Caco-2 (cell line): ENCODE data around the gene OTOGL. TPM values are rescaled to one million over a fixed set of nuclear protein-coding genes. Genes with fewer than 3 reads are reported as not detected.

Experiments used
- BruUV-seq: library from RNA; stranded (reverse); fragments of 400-500 nt; replicated peaks from 2 replicates; lab custom pipeline; 2021; lab: Mats Ljungman, UMichigan
- CTCF ChIA-PET: fragments of 300-600 bp; sonication (Branson Sonifier 250); formaldehyde crosslinking; loops from one replicate; lab custom pipeline; 2022; ENCODE audit warnings: antibody characterized with exemption; lab: Charles Lee
- POLR2A ChIA-PET: fragments of 300-600 bp; sonication (Branson Sonifier 250); formaldehyde crosslinking; loops from one replicate; lab custom pipeline; 2022; ENCODE audit warnings: antibody characterized with exemption; lab: Charles Lee
- DNase-seq, 2 experiments: peaks; one replicate each; pipeline versions ENCODE4 v3.0.0 to v3.0.0-alpha.2; 2020 to 2022
- H3K27me3 ChIP-seq: replicated peaks from 2 replicates; pipeline ENCODE4 v1.6.0; 2011; ENCODE audit warnings: low read length; ENCODE audit not compliant: control insufficient read depth, insufficient read depth
- H3K36me3 ChIP-seq: 2 replicates; pipeline ENCODE4 v1.5.1; 2011; ENCODE audit warnings: low read length; ENCODE audit not compliant: control insufficient read depth, insufficient read depth
- H3K4me1 ChIP-seq: fragments of 250-450 bp; sonication (Bioruptor Pico); 2 replicates; pipeline ENCODE4 v1.5.1; 2020; ENCODE audit warnings: mild to moderate bottlenecking
- H3K4me3 ChIP-seq: 2 replicates; pipeline ENCODE4 v1.5.1; 2011; ENCODE audit warnings: low read depth, mild to moderate bottlenecking, control low read depth, low read length
- H3K9me3 ChIP-seq: fragments of 250-450 bp; sonication (Bioruptor Pico); 2 replicates; pipeline ENCODE4 v1.5.1; 2020; ENCODE audit warnings: mild to moderate bottlenecking, moderate library complexity
- H3K27ac Mint-ChIP-seq: one replicate; pipeline ENCODE4 v1.8.0; 2022; ENCODE audit warnings: mixed read lengths; ENCODE audit not compliant: unreplicated experiment
- H3K27me3 Mint-ChIP-seq: one replicate; pipeline ENCODE4 v1.8.0; 2022; ENCODE audit warnings: mixed read lengths; ENCODE audit not compliant: insufficient read depth, unreplicated experiment
- H3K36me3 Mint-ChIP-seq: one replicate; pipeline ENCODE4 v1.8.0; 2022; ENCODE audit warnings: mild to moderate bottlenecking, mixed read lengths; ENCODE audit not compliant: insufficient read depth, unreplicated experiment
- H3K4me1 Mint-ChIP-seq: one replicate; pipeline ENCODE4 v1.8.0; 2022; ENCODE audit warnings: low read depth, mixed read lengths; ENCODE audit not compliant: unreplicated experiment
- H3K4me3 Mint-ChIP-seq: one replicate; pipeline ENCODE4 v1.8.0; 2022; ENCODE audit warnings: mild to moderate bottlenecking, moderate library complexity, mixed read lengths; ENCODE audit not compliant: unreplicated experiment
- H3K9me3 Mint-ChIP-seq: one replicate; pipeline ENCODE4 v1.8.0; 2022; ENCODE audit warnings: mixed read lengths; ENCODE audit not compliant: unreplicated experiment
- CTCF ChIP-seq, 2 experiments: fragments of 200-600 bp in 1 of 2; IDR thresholded peaks; 1 replicate in 1 of 2; 2 replicates in 1 of 2; pipeline versions ENCODE4 v1.5.1 to v1.8.0; 2011 to 2022; ENCODE audit warnings: antibody characterized with exemption in 1 of 2, control low read depth in 1 of 2, inconsistent platforms in 1 of 2, low read depth in 1 of 2, low read length in 1 of 2, mild to moderate bottlenecking in 1 of 2, moderate library complexity in 1 of 2; ENCODE audit not compliant: insufficient read depth in 1 of 2, severe bottlenecking in 1 of 2, unreplicated experiment in 1 of 2
- intact Hi-C: fragments of 100-400 bp; cut with micrococcal nuclease; formaldehyde crosslinking; loops from one replicate; pipeline ENCODE4 v1.10.0; 2022; ENCODE audit not compliant: unreplicated experiment
- total RNA-seq: library from RNA; stranded (reverse); gene quantifications from 2 replicates; pipeline ENCODE4 v1.2.3, GENCODE V29; 2022

Gene OTOGL
- total RNA-seq, 1 experiment from 2014 or later = 0.39 TPM

DNA sequence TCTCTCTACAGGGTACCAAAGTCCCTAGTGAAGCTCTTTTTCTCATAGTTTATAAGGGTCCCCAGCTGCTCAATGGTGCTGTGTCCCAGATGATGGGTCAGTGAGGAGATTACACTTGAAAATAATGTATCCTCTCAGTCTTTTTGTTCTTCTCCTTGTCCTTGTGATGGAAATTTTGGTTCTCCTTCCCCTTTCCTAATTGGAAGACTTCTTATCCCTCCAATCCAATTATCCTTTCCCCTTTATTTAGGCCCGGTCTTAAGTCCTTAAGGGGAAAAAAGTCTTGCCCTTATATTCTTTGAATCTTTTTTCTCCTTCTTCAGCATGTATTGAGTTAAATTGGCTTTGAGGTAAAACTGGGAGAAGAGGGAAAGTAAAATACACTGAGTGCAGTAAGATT is 218.6 kb downstream of the OTOGL start:
- Histone ChIP-seq H3K27me3 (no peaks in the 10 kb centered on the region), H3K36me3 (no peaks in the 10 kb centered on the region), H3K9me3 (no peaks in the 10 kb centered on the region), H3K4me3 (no peak overlapping the region), H3K4me1 (peaks cover 17% of the 10 kb centered on the region)
- DNase-seq = no peak
- ChIA-PET CTCF (no interaction called here), POLR2A (no interaction called here)
- H3K4me3 Mint-ChIP-seq = no peak overlapping the region
- no peak overlapping the region for H3K27ac Mint-ChIP-seq
- intact Hi-C loops = no loop called here
- no peaks in the 10 kb centered on the region for H3K9me3 Mint-ChIP-seq
- no peaks in the 10 kb centered on the region for H3K27me3 Mint-ChIP-seq
- H3K4me1 Mint-ChIP-seq = peaks cover 9% of the 10 kb centered on the region
- BruUV-seq = no TSS peak
- no peak for TF ChIP-seq CTCF (IDR thresholded peaks at IDR 0.05; ENCODE audit: insufficient read depth in 1 of 2, low read depth in 1 of 2, low read length in 1 of 2, severe bottlenecking in 1 of 2, unreplicated experiment in 1 of 2)
- no peaks in the 10 kb centered on the region for H3K36me3 Mint-ChIP-seq

GRCh38 chr12:80320121-80320678 is 220.9 kb downstream of the OTOGL start:
- no TSS peak for BruUV-seq
- Mint-ChIP-seq H3K27ac (no peak overlapping the region), H3K36me3 (no peaks in the 10 kb centered on the region), H3K4me1 (peaks cover 16% of the 10 kb centered on the region), H3K27me3 (no peaks in the 10 kb centered on the region), H3K4me3 (no peak overlapping the region), H3K9me3 (no peaks in the 10 kb centered on the region)
- CTCF ChIA-PET = no interaction called here
- no peak overlapping the region for H3K4me3 ChIP-seq
- peaks cover 17% of the 10 kb centered on the region for H3K4me1 ChIP-seq
- intact Hi-C loops = no loop called here
- POLR2A ChIA-PET = no interaction called here
- no peak for DNase-seq
- TF ChIP-seq CTCF (IDR thresholded peaks at IDR 0.05; ENCODE audit: insufficient read depth in 1 of 2, low read depth in 1 of 2, low read length in 1 of 2, severe bottlenecking in 1 of 2, unreplicated experiment in 1 of 2) = no peak
- H3K27me3 ChIP-seq = no peaks in the 10 kb centered on the region
- H3K9me3 ChIP-seq = no peaks in the 10 kb centered on the region
- no peaks in the 10 kb centered on the region for H3K36me3 ChIP-seq

DNA sequence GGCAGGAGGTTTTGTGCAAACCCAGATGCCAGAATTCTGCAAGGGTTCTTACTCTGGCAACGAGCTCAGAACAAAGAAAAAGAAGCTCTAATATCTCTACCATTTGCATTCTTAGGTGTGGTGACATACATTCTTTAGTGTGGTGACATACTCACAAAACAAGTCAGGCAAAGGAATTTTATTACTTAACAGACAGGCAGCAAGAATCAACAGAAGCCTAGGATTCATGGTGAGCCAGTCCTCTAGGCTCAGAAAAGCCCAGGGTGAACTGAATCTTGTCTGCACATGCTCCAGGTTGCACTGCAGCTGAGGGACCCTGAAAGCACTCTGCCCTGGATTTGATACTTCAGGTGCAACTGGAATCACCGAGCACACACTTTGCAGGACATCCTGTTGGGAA is 222.3 kb downstream of the OTOGL start:
- no TSS peak for BruUV-seq
- Histone ChIP-seq H3K36me3 (no peaks in the 10 kb centered on the region), H3K27me3 (no peaks in the 10 kb centered on the region), H3K4me1 (peaks cover 17% of the 10 kb centered on the region), H3K9me3 (no peaks in the 10 kb centered on the region), H3K4me3 (no peak overlapping the region)
- DNase-seq = peak; percentile 44 to 71
- H3K4me3 Mint-ChIP-seq = peak overlapping the region; percentile 36
- TF ChIP-seq CTCF (IDR thresholded peaks at IDR 0.05; ENCODE audit: insufficient read depth in 1 of 2, low read depth in 1 of 2, low read length in 1 of 2, severe bottlenecking in 1 of 2, unreplicated experiment in 1 of 2) = no peak
- ChIA-PET CTCF (interaction anchor here (0.6 kb wide), 1 partner anchor 52 kb away, joined by 3 read pairs; no protein-coding TSS in a partner anchor), POLR2A (no interaction called here)
- H3K9me3 Mint-ChIP-seq = no peaks in the 10 kb centered on the region
- intact Hi-C loops = loop anchor here (1.0 kb wide), 1 partner anchor 32 kb away; no protein-coding TSS in a partner anchor
- H3K27me3 Mint-ChIP-seq = no peaks in the 10 kb centered on the region
- H3K4me1 Mint-ChIP-seq = peaks cover 16% of the 10 kb centered on the region
- H3K27ac Mint-ChIP-seq = peak overlapping the region; percentile 84
- H3K36me3 Mint-ChIP-seq = no peaks in the 10 kb centered on the region
